Measurements from ENCODE around the gene MYOCOS. TPM values are rescaled to one million over a fixed set of nuclear protein-coding genes. Genes with fewer than 3 reads are reported as not detected.

The MYOCOS gene, protein sequence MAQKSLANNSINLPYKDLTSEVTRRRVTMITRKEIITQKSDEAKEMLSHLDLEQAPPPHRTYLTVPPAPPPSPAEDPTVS
- not detected for total RNA-seq

DNA sequence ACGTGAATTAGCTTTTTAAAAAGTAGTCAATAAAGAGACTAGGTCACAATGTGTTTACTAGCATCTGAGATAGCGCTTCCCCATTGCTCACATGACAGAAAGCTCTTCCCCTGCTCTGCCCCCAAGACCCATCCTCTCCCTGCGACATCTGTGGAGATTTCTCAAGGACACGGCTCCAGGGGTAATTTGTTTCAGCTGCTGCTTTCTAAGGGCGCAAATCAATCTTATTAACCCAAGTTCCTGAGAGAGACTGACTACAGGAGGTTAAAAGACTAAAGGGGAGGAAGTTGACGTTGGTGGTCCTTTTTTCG, at the start of gene MYOCOS:
MYOCOS (plus strand) TSS at position 92 of the 311 bp plus-strand sequence. CDS start 1,641 bp downstream, outside the sequence.
- Histone ChIP-seq H3K4me3 (no peak within 1 kb of the TSS), H3K27ac (no peak within 1 kb of the TSS), H3K36me3 (no peaks in the 10 kb centered on the region), H3K4me1 (no peaks in the 10 kb centered on the region), H3K27me3 (no peaks in the 10 kb centered on the region), H3K9me3 (no peaks in the 10 kb centered on the region)
- TF ChIP-seq, protein P1, sequence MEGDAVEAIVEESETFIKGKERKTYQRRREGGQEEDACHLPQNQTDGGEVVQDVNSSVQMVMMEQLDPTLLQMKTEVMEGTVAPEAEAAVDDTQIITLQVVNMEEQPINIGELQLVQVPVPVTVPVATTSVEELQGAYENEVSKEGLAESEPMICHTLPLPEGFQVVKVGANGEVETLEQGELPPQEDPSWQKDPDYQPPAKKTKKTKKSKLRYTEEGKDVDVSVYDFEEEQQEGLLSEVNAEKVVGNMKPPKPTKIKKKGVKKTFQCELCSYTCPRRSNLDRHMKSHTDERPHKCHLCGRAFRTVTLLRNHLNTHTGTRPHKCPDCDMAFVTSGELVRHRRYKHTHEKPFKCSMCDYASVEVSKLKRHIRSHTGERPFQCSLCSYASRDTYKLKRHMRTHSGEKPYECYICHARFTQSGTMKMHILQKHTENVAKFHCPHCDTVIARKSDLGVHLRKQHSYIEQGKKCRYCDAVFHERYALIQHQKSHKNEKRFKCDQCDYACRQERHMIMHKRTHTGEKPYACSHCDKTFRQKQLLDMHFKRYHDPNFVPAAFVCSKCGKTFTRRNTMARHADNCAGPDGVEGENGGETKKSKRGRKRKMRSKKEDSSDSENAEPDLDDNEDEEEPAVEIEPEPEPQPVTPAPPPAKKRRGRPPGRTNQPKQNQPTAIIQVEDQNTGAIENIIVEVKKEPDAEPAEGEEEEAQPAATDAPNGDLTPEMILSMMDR (IDR thresholded peaks at IDR 0.05) = no peak
- DNase-seq (ENCODE audit: low spot score) = no peak

DNA sequence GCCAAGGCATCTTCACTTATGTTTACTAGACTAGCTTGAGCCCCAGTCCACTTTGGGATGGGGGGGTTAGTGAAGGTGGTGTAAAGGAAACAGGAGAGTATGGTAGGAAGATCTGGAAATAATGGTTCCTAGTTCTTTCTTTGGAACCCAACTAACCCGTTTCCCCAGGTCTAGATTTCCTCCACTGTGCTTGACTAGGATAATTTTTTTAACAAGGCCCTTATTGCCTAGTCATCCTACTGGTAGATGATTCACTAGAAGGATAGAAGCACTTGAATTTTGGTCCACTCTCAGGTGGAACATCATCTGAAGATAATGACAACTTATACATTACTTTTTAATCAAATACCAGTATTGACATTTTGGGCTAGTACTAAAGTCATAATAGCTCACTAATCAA, 45.9 kb upstream of the MYOCOS start:
- Histone ChIP-seq H3K36me3 (peaks cover 65% of the 10 kb centered on the region), H3K9me3 (no peaks in the 10 kb centered on the region), H3K27me3 (no peaks in the 10 kb centered on the region), H3K27ac (no peak overlapping the region), H3K4me3 (no peak overlapping the region), H3K4me1 (no peaks in the 10 kb centered on the region)
- DNase-seq (ENCODE audit: low spot score) = no peak
- TF ChIP-seq, protein P1 (IDR thresholded peaks at IDR 0.05) = no peak

DNA sequence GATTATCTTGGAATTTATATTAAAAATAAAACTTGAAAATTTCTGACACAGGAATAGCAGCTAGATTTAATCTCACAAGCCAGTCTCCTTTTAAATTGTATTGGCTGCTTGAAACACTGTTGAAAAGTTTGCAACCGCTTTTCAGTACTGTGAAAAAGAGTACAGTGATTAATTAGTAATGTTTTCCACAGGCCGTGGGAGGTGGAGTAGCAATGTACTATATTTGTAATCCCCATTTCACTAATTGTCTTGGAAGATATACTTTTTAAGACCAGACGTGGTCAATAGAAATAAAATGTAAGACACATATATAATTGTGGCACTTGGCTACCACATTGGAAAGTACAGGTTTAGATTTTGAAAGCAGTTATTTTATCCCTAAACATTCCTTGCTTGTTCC, 40.8 kb upstream of the MYOCOS start:
- Histone ChIP-seq H3K4me3 (no peak overlapping the region), H3K36me3 (peaks cover 85% of the 10 kb centered on the region), H3K4me1 (no peaks in the 10 kb centered on the region), H3K27me3 (no peaks in the 10 kb centered on the region), H3K27ac (no peak overlapping the region), H3K9me3 (no peaks in the 10 kb centered on the region)
- DNase-seq (ENCODE audit: low spot score) = no peak
- TF ChIP-seq, protein P1 (IDR thresholded peaks at IDR 0.05) = no peak

DNA sequence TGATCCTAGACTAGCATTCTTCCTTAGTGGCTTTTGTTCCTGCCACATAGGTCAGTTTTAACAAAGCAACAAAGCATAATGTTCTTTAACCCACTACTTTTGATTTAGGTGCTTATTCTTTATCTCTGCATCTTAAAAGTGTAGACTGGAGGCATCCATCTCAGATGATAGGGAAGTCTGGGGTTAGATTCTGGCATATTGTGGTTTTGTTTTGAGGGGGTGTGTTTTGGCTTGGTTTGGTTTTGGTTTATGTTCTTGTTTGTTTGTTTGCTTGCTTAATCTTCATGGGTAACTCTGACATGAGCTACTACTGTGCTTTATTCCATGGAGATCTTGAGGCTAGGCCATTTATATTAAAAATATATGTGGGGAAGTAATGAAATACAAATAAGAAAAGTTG, 40.3 kb upstream of the MYOCOS start:
- Histone ChIP-seq H3K4me1 (no peaks in the 10 kb centered on the region), H3K9me3 (no peaks in the 10 kb centered on the region), H3K27me3 (no peaks in the 10 kb centered on the region), H3K27ac (no peak overlapping the region), H3K36me3 (peaks cover 82% of the 10 kb centered on the region), H3K4me3 (no peak overlapping the region)
- DNase-seq (ENCODE audit: low spot score) = no peak
- TF ChIP-seq, protein P1 (IDR thresholded peaks at IDR 0.05) = no peak

DNA sequence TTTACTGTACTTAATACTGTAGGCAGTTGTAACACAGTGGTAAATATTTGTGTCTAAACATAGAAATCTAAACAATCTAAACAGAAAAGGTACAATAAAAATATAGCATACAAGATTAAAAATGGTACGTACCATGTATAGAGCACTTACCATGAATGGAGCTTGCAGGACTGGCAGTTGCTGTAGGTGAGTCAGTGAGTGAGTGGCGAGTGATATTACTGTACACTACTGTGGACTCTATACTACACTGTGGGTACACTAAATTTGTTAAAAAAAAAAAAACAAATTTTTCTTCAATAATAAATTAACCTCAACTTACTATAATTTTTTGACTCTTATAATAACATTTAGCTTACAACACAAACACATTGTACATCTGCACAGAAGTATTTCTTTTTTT, 39.5 kb upstream of the MYOCOS start:
- TF ChIP-seq, protein P1 (IDR thresholded peaks at IDR 0.05) = no peak
- peaks cover 82% of the 10 kb centered on the region for H3K36me3 ChIP-seq
- H3K4me3 ChIP-seq = no peak overlapping the region
- no peak overlapping the region for H3K27ac ChIP-seq
- H3K4me1 ChIP-seq = no peaks in the 10 kb centered on the region
- no peaks in the 10 kb centered on the region for H3K27me3 ChIP-seq
- DNase-seq (ENCODE audit: low spot score) = no peak
- no peaks in the 10 kb centered on the region for H3K9me3 ChIP-seq

DNA sequence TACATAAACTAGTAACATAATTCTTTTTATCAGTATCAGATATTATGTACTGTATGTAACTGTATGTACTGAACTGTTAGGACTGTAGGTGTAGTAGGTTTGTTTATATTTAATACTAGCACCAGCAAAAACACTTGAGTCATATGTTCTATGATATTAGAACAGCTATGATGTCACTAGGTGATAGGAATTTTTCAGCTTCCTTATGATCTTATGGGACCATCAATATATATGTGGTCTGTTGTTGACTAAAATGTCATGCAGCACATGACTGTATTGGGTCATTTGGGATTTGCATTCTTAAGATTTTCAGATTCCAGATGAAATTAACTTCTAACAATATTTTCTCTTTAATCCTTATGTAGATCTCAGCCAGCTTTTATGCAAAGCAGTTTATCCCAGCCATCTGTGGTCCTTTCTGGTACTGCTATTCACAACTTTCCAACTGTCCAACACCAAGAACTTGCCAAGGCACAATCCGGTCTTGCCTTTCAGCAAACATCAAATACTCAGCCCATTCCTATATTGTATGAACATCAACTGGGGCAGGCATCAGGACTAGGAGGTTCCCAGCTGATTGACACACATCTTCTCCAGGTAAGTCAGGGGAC, 38.3 kb upstream of the MYOCOS start:
- H3K36me3 ChIP-seq = peaks cover 82% of the 10 kb centered on the region
- no peak for DNase-seq (ENCODE audit: low spot score)

More for the DNA sequence above, 38.3 kb upstream of the MYOCOS start:
- Histone ChIP-seq H3K9me3 (no peaks in the 10 kb centered on the region), H3K27ac (no peak overlapping the region), H3K4me3 (no peak overlapping the region), H3K27me3 (no peaks in the 10 kb centered on the region), H3K4me1 (no peaks in the 10 kb centered on the region)
- TF ChIP-seq, protein P1 (IDR thresholded peaks at IDR 0.05) = no peak

All from right atrium auricular region (tissue), 2 donors.